IPS DF 4.7 (cell line): Measurements from ENCODE around the gene PIAS4.
"Not testable (repeated sequence)": the region's sequence is repeated elsewhere in the genome, so short reads cannot be mapped to it uniquely, and the experiment has no call there.

Source experiments
- DNase-seq: peaks from one replicate; pipeline ENCODE4 v3.0.0-alpha.2; 2013; ENCODE audit warnings: low spot score; ENCODE audit errors: extremely low read depth

The PIAS4 gene

GRCh38 chr19:3998667-3999412 is 8.7 kb upstream of the PIAS4 start:
- not testable (repeated sequence) for DNase-seq

GRCh38 chr19:4000798-4001197 is 6.7 kb upstream of the PIAS4 start:
- DNase-seq: not testable (repeated sequence)

GRCh38 chr19:4005436-4005835 is 2.1 kb upstream of the PIAS4 start:
- not testable (repeated sequence) for DNase-seq

GRCh38 chr19:4007836-4008539 is 452 bp downstream of the PIAS4 start:
- no peak for DNase-seq

GRCh38 chr19:4009990-4010807 is 2.7 kb downstream of the PIAS4 start:
- no peak for DNase-seq

- no peak for DNase-seq
These were observed 3.2 kb downstream of the PIAS4 start for GRCh38 chr19:4010808-4011110.

- DNase-seq: not testable (repeated sequence)
These were observed 3.9 kb downstream of the PIAS4 start for GRCh38 chr19:4011430-4011829.

- DNase-seq: no peak
These were observed 4.8 kb downstream of the PIAS4 start for GRCh38 chr19:4012092-4012974.

- DNase-seq: no peak
These were observed 5.6 kb downstream of the PIAS4 start for GRCh38 chr19:4012975-4013634.

GRCh38 chr19:4013886-4014540 is 6.5 kb downstream of the PIAS4 start:
- no peak for DNase-seq

- DNase-seq: no peak
These were observed 7.3 kb downstream of the PIAS4 start for GRCh38 chr19:4014541-4015491.

- DNase-seq: no peak
These were observed 8.3 kb downstream of the PIAS4 start for GRCh38 chr19:4015705-4016402.

GRCh38 chr19:4016486-4016885 is 8.9 kb downstream of the PIAS4 start:
- DNase-seq: no peak

- DNase-seq: no peak
These were observed 9.5 kb downstream of the PIAS4 start for GRCh38 chr19:4016903-4017638.

GRCh38 chr19:4018140-4018613 is 10.6 kb downstream of the PIAS4 start:
- DNase-seq: no peak

- DNase-seq: no peak
These were observed 11.4 kb downstream of the PIAS4 start for GRCh38 chr19:4018775-4019504.

- no peak for DNase-seq
These were observed 12.0 kb downstream of the PIAS4 start for GRCh38 chr19:4019578-4019977.
